ENCODE measurements around the gene MSGN1. TPM values are rescaled to one million over a fixed set of nuclear protein-coding genes. Genes with fewer than 3 reads are reported as not detected.
"Not testable (repeated sequence)": the region's sequence is repeated elsewhere in the genome, so short reads cannot be mapped to it uniquely, and the experiment has no call there.

MSGN1 gene
- total RNA-seq, 2 experiments from 2014 or later, result not detected

- ChIA-PET POLR2A (no interaction called here), CTCF (no interaction called here)
Measured at GRCh38 chr2:17804358-17804757, 11.9 kb upstream of the MSGN1 start.

DNA sequence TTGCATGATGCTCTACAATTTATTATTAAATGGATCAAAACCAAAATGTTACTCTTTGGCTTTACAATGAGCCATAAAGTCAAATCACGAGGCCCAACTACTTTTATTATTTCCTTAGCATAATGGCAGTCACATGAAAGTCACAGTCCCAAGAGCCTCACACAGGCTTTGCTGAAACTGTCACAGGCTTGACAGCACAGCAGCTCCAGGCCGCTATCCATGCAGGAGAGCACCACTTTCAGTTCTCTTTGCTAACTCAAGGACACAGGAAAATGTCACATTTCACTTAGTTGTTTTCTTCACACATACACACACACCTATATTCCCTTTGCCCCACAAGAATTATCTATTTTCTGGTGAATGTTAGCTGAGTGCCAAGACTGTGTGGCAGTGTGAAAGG is 11.1 kb upstream of the MSGN1 start:
- ChIA-PET POLR2A (no interaction called here), CTCF (no interaction called here)

- ChIA-PET CTCF (no interaction called here), POLR2A (no interaction called here)
Measured at GRCh38 chr2:17805717-17806363, 10.4 kb upstream of the MSGN1 start.

DNA sequence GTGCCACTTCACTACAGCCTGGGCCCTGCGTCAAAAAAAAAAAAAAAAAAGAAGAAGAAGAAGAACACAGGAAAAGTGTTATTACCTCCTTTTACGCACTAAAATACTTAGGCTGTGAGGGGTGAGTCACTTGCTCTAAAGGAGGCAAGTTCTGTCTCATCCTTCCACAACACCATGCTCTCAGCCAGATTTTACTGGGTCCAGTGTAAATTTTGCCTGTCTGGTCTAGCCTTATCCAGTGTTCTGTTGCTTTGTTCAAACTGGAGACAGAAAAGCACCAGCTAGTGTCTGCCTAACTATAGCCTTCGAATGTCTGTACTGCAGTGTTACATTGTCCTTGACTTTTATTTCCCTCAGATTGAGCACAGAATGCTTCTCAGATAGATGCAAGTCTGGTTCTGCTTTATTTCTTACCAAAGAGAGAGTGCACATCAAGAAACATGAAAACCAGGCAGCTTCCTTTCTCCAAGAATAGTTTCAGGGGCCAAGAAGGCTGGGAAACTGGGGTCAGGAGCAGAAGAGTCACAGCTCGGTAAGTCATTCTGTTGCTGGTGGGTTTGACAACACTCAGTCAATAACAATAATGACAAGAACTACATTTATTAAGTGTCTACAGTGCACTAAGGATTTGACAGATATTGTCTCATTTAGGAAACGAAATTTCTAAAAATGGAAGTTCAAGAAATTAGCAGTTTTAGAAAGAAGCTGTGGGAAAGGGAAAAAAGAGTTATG is 3.1 kb upstream of the MSGN1 start:
- ChIA-PET POLR2A (no interaction called here), CTCF (interaction anchor here (1.2 kb wide), 1 partner anchor 322 kb away, joined by 3 read pairs; no protein-coding TSS in a partner anchor)

GRCh38 chr2:17813742-17814473 is 2.4 kb upstream of the MSGN1 start:
- ChIA-PET POLR2A (no interaction called here), CTCF (interaction anchor here (1.2 kb wide), 1 partner anchor 322 kb away, joined by 3 read pairs; no protein-coding TSS in a partner anchor)

DNA sequence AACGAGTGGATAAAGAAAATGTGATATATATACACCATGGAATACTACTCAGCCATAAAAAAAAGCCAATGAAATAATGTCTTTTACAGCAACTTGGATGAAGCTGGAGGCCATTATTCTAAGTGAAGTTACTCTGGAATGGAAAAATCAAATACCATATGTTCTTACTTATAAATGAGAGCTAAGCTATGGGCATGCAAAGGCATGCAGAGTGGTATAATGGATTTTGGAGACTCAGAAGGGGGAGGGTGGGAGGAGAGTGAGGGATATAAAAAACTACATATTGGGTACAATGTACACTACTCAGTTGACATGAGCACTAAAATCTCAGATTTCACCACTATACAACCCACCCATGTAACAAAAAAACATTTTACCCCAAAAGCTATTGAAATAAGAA is 1.7 kb upstream of the MSGN1 start:
- ChIA-PET POLR2A (no interaction called here), CTCF (no interaction called here)

DNA sequence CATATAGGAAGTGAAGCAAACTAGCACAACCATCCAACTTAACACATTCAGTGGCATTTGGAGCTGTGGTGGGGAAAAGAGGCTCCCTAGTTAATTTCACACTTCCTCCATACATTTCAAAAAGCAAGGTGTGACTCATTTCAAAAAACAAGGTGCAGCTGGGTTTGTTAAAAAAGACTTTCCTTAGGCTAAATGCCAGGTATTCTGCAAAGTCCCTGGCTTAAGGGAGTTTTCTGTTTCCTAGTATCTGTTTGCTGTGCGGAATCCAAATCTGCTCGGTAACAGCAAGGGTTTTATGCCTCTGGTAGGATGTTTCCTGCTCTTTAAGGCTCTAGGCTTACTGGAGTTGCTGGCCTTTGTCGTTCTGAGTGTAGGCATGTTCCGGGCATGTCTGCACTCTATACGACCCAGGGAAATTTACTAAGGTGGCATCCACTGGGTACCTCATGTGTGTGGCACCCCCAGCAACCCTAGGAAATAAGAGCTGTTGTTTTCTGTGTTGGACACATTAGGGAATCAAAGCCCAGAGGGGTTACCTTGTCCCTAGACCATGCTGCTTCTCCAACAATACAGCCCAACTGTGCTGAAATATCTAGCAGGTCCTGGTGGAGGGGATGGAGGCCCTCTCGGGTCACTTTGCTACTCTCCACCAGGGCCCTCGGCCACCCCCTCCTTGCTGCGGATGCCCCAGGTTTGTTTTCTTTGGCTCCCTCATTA is 634 bp upstream of the MSGN1 start:
- POLR2A ChIA-PET, result no interaction called here
- CTCF ChIA-PET, result no interaction called here

DNA sequence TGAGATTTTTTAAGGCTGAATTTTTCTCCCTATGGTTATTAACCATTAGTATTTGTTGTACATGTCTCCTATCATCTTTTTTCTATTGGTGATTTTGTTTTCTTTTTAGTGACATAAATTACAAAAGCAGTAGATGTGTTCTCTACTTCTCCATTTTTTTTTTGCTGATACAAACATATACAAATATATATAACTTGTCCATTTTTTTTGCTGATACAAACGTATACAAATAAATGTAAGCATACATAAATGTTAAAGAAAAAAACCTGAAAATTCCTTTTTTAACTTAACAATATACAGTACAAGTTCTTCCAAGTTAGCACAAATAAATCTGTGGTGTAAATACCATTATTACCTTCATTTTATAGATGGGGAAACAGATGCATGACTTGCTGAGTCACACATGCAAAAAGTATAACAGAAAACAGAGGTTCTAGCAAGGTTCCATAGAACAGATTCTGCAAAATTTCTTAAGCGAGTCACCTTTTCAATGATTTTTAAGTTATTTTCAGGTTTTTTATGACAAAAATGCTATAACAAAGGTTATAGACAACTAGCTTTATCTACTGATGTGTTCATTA is 2.1 kb downstream of the MSGN1 start:
- POLR2A ChIA-PET, result no interaction called here

GRCh38 chr2:17821080-17821479 is 4.8 kb downstream of the MSGN1 start:
- ChIA-PET POLR2A (no interaction called here), CTCF (interaction anchor here (1.6 kb wide), 1 partner anchor 102 kb away, joined by 4 read pairs; no protein-coding TSS in a partner anchor)

More for the DNA sequence above, 2.1 kb downstream of the MSGN1 start:
- CTCF ChIA-PET, result no interaction called here

- POLR2A ChIA-PET, result no interaction called here
- CTCF ChIA-PET, result interaction anchor here (1.6 kb wide), 1 partner anchor 103 kb away, joined by 4 read pairs; no protein-coding TSS in a partner anchor
Measured at GRCh38 chr2:17821535-17822444, 5.5 kb downstream of the MSGN1 start.

DNA sequence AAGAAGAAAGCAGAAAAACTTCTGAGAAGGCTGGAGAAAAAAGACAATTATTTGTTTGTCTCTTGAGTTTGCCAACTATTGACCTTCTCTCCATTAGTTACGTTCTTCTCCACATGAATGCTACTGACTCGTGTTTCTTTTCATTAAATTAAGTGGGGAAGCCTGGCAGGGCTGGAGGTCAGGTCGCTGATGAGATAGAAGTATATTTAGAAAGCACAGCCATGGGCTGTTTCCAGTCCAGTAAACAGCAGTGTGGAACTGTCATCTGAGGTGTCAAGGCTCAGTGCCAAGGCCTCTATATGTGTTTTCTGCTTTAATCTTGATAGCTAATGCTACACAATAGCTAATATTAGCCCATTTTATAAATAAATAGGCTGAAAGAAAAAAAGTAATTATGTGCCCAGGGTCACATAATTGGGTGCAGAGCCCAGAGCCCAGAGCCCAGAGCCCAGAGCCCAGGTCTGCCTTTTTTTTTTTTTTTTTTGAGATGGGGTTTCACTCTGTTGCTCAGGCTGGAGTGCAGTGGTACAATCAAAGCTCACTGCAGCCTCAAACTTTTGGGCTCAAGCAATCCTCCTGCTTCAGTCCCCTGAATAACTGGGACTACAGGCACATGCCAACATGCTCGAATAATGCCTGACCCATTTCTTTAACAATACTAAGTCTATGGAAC is 6.3 kb downstream of the MSGN1 start:
- ChIA-PET CTCF (no interaction called here), POLR2A (no interaction called here)

- CTCF ChIA-PET, POLR2A ChIA-PET: not testable (repeated sequence)
Measured at GRCh38 chr2:17823646-17824045, 7.4 kb downstream of the MSGN1 start.

DNA sequence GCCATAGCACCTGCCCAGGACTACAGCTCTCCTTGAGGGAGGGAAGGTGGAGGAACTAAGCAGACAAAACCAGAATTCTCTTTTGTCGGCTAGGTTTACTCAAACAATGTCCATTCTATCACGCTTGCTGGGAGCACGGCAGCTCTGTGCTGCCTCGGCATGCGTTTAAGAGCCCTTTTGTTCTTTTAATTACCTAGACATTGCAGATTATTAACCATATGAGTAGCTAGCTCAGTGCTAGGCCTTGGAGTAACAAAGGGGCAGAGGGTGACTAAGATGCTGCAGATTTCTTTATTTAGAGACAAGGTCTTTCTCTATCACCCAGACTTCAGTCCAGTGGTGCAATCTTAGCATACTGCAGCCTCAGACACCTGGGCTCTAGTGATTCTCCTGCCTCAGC is 11.1 kb downstream of the MSGN1 start:
- ChIA-PET CTCF (no interaction called here), POLR2A (no interaction called here)

DNA sequence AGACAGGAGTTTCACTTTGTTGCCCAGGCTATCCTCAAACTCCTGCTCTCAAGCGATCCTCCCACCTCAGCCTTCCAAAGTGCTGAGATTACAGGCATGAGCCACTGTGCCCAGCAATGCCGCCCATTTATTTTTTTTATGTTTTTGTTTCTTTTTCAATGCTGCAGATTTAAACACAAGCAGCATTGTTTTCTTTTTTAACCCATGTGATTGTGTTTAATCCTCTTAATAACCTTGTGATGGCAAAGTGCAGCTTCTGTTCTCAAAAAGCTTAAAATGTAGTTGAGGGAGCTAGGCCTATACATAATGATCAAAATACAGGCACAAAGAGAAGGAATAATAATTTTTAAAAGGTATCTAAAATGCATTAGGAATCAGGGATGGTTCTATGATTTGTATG is 11.5 kb downstream of the MSGN1 start:
- ChIA-PET POLR2A (no interaction called here), CTCF (no interaction called here)

- CTCF ChIA-PET, result interaction anchor here (0.6 to 1.2 kb wide), 4 partner anchors 10 to 491 kb away, joined by 3 read pairs; no protein-coding TSS in a partner anchor
Measured at GRCh38 chr2:17830053-17831034, 14.1 kb downstream of the MSGN1 start.

DNA sequence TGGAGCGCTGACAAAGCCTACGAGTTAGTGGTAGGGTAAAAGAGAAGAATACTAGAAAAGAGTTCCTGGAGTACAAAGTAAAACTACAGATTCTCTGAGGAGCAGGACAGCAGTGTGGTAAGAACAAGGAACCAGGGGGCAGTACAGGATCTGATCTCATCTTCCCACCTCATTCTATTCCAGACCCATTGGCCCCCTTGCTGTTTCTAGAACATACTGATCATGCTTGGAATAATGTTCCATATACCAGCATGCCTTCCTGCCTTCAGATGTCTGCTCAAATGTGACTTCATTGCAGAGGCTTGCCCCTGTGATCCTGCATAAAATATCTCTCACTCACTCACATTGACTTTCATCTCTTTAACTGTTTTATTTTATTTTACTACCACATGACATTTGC is 19.3 kb downstream of the MSGN1 start:
- ChIA-PET POLR2A (no interaction called here), CTCF (no interaction called here)

More at GRCh38 chr2:17830053-17831034, 14.1 kb downstream of the MSGN1 start:
- POLR2A ChIA-PET, result no interaction called here

- POLR2A ChIA-PET, result no interaction called here
- CTCF ChIA-PET, result no interaction called here
Measured at GRCh38 chr2:17839959-17840358, 23.7 kb downstream of the MSGN1 start.

Data from activated CD8-positive, alpha-beta memory T cell treated with anti-CD3 and anti-CD28 coated beads for 36 hours (primary cell).